PC-3 (cell line): ENCODE data around the gene MDGA2. TPM values are rescaled to one million over a fixed set of nuclear protein-coding genes. Genes with fewer than 3 reads are reported as not detected.

Experiments
- ATAC-seq: fragments of 200-7000 bp; cut with Tn5 transposase; 2 replicates; pipeline ENCODE4 v1.9.1; 2020; ENCODE audit warnings: mild to moderate bottlenecking, moderate library complexity
- BruUV-seq: library from RNA; stranded (reverse); fragments of 400-500 nt; replicated peaks from 2 replicates; lab custom pipeline; 2021; lab: Mats Ljungman, UMichigan
- CTCF ChIA-PET: fragments of 300-600 bp; sonication (Branson Sonifier 250); formaldehyde crosslinking; loops from one replicate; lab custom pipeline; 2022; ENCODE audit warnings: antibody characterized with exemption; lab: Charles Lee
- POLR2A ChIA-PET: fragments of 300-600 bp; sonication (Branson Sonifier 250); formaldehyde crosslinking; loops from one replicate; lab custom pipeline; 2022; ENCODE audit warnings: antibody characterized with exemption; ENCODE audit not compliant: unreplicated experiment; lab: Charles Lee
- DNase-seq: peaks from one replicate; pipeline ENCODE4 v3.0.0-alpha.2; 2015
- H2AFZ ChIP-seq: fragments of 300-600 bp; sonication (generic); 2 replicates; pipeline ENCODE4 v1.6.0; 2016; ENCODE audit warnings: antibody characterized with exemption, low read length
- H3F3A ChIP-seq: fragments of 300-600 bp; sonication (generic); one replicate; pipeline ENCODE4 v1.6.0; 2017; ENCODE audit warnings: antibody characterized with exemption, low read length, control low read depth, mild to moderate bottlenecking; ENCODE audit not compliant: unreplicated experiment
- H3K27ac ChIP-seq: fragments of 300-600 bp; sonication (generic); 2 replicates; pipeline ENCODE4 v1.5.1; 2016; ENCODE audit warnings: mild to moderate bottlenecking, low read length
- H3K27me3 ChIP-seq: fragments of 300-600 bp; sonication (generic); 2 replicates; pipeline ENCODE4 v1.6.1; 2016; ENCODE audit warnings: low read length, mixed read lengths
- H3K36me3 ChIP-seq: fragments of 300-600 bp; sonication (generic); 2 replicates; pipeline ENCODE4 v1.6.1; 2016; ENCODE audit warnings: low read depth, mixed run types, low read length, mixed read lengths
- H3K4me1 ChIP-seq: fragments of 300-600 bp; sonication (generic); 2 replicates; pipeline ENCODE4 v1.5.1; 2016; ENCODE audit warnings: low read length; ENCODE audit not compliant: insufficient read depth
- H3K4me2 ChIP-seq: fragments of 300-600 bp; sonication (generic); 2 replicates; pipeline ENCODE4 v1.6.0; 2016; ENCODE audit warnings: low read length
- H3K4me3 ChIP-seq: fragments of 300-600 bp; sonication (generic); 2 replicates; pipeline ENCODE4 v1.5.1; 2016; ENCODE audit warnings: mild to moderate bottlenecking, low read length, mixed read lengths
- H3K79me2 ChIP-seq: fragments of 300-600 bp; sonication (generic); 2 replicates; pipeline ENCODE4 v1.6.1; 2017; ENCODE audit warnings: low read length, mixed read lengths
- H3K9ac ChIP-seq: fragments of 300-600 bp; sonication (generic); 2 replicates; pipeline ENCODE4 v1.6.0; 2016; ENCODE audit warnings: mild to moderate bottlenecking, low read length
- H3K9me2 ChIP-seq: fragments of 300-600 bp; sonication (generic); replicated peaks from 2 replicates; pipeline ENCODE4 v1.6.1; 2016; ENCODE audit warnings: mixed run types, low read length, mixed read lengths
- H3K9me3 ChIP-seq: fragments of 300-600 bp; sonication (generic); 2 replicates; pipeline ENCODE4 v1.6.1; 2016; ENCODE audit warnings: low read length, mixed read lengths
- H4K20me1 ChIP-seq: fragments of 300-600 bp; sonication (generic); 2 replicates; pipeline ENCODE4 v1.6.1; 2016; ENCODE audit warnings: low read length, mixed read lengths
- EZH2 ChIP-seq: fragments of 300-600 bp; sonication (generic); IDR thresholded peaks from one replicate; pipeline ENCODE4 v1.6.1; 2017; ENCODE audit warnings: antibody characterized with exemption, mild to moderate bottlenecking, low read length; ENCODE audit not compliant: unreplicated experiment
- EZH2phosphoT487 ChIP-seq: fragments of 300-600 bp; sonication (generic); IDR thresholded peaks from 2 replicates; pipeline ENCODE4 v1.6.1; 2018; ENCODE audit warnings: mild to moderate bottlenecking, antibody characterized with exemption, low read length, borderline replicate concordance
- intact Hi-C: fragments of 100-400 bp; cut with micrococcal nuclease; formaldehyde crosslinking; loops from 2 replicates; pipeline ENCODE4 v1.9.0; 2023
- total RNA-seq: library from RNA; depleted of rRNA; stranded (reverse); fragments of >200 nt; gene quantifications from 2 replicates; pipeline ENCODE4 v1.2.3, GENCODE V29; 2014
- TF ChIP-seq, protein P1 (sequence below): fragments of 300-600 bp; sonication (generic); conservative IDR thresholded peaks from 2 replicates; pipeline ENCODE4 v1.5.1; 2017; ENCODE audit warnings: antibody characterized with exemption, low read depth, mild to moderate bottlenecking, low read length

Gene MDGA2
- total RNA-seq, 1 experiment from 2014 or later = 0.04 TPM

DNA sequence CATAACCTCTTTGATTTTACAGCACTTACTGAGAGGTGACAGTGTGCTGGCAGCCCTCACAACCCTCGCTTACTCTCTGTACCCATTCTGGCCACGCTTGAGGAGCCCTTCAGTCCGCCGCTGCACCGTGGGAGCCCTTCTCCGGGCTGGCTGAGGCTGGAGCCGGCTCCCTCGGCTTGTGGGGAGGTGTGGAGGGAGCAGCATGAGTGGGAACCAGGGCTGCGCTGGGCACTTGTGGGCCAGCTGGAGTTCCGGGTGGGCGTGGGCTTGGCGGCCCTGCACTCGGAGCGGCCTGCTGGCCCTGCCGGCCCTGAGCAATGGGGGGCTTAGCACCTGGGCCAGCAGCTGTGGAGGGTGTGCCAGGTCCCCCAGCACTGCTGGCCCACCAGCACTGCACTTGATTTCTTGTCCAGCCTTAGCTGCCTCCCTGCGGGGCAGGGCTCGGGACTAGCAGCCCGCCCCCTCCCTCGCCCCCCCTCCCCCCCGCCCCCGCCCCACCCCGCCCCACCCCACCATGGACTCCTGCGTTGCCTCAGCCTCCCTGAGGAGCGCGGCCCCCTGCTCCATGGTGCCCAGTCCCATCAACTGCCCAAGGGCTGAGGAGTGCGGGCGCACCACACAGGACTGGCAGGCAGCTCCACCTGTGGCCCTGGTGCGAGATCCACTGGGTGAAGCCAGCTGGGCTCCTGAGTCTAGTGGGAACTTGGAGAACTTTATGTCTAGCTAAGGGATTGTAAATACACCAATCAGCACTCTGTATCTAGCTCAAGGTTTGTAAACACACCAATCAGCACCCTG is 9.9 kb downstream of the MDGA2 start:
- POLR2A ChIA-PET = no interaction called here
- CTCF ChIA-PET = no interaction called here
- no peak overlapping the region for H2AFZ ChIP-seq
- H3K4me2 ChIP-seq = no peak overlapping the region
- no peaks in the 10 kb centered on the region for H3K4me1 ChIP-seq
- no peak overlapping the region for H3K4me3 ChIP-seq
- no peaks in the 10 kb centered on the region for H3K79me2 ChIP-seq
- no peaks in the 10 kb centered on the region for H3K36me3 ChIP-seq
- DNase-seq (no peak), ATAC-seq (no peak)
- H3K9ac ChIP-seq = no peak overlapping the region
- H4K20me1 ChIP-seq = no peaks in the 10 kb centered on the region
- H3K9me3 ChIP-seq = no peaks in the 10 kb centered on the region
- BruUV-seq = no TSS peak
- TF ChIP-seq EZH2phosphoT487 = no peak
- no peak for TF ChIP-seq EZH2
- TF ChIP-seq, protein P1, sequence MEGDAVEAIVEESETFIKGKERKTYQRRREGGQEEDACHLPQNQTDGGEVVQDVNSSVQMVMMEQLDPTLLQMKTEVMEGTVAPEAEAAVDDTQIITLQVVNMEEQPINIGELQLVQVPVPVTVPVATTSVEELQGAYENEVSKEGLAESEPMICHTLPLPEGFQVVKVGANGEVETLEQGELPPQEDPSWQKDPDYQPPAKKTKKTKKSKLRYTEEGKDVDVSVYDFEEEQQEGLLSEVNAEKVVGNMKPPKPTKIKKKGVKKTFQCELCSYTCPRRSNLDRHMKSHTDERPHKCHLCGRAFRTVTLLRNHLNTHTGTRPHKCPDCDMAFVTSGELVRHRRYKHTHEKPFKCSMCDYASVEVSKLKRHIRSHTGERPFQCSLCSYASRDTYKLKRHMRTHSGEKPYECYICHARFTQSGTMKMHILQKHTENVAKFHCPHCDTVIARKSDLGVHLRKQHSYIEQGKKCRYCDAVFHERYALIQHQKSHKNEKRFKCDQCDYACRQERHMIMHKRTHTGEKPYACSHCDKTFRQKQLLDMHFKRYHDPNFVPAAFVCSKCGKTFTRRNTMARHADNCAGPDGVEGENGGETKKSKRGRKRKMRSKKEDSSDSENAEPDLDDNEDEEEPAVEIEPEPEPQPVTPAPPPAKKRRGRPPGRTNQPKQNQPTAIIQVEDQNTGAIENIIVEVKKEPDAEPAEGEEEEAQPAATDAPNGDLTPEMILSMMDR = no peak
- H3K27ac ChIP-seq = no peak overlapping the region
- intact Hi-C loops = no loop called here
- peaks cover 26% of the 10 kb centered on the region for H3K27me3 ChIP-seq
- no peaks in the 10 kb centered on the region for H3K9me2 ChIP-seq
- H3F3A ChIP-seq = no peaks in the 10 kb centered on the region

DNA sequence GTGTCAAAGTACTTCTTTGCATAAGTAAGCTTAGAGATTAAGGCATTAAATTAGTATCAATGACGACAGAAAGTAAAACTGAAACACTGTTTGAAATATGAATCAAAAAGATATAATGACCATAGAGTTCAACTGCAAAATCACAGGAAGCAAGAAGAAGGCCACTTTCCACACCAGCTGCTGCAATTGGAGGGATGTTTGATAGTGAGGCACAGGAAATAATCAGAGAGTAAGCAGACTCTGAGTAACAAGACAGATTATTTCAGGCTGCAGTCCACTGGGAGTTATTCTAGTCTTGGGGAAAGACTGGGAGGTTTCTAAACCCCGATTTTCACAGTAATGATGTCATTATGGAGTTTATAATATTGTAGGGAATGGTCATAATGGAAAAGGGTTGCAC is 12.9 kb downstream of the MDGA2 start:
- ChIA-PET CTCF (no interaction called here), POLR2A (no interaction called here)
- DNase-seq (no peak), ATAC-seq (no peak)
- Histone ChIP-seq H3K36me3 (no peaks in the 10 kb centered on the region), H3K9ac (no peak overlapping the region), H3K4me3 (no peak overlapping the region), H2AFZ (no peak overlapping the region), H3K79me2 (no peaks in the 10 kb centered on the region), H3K4me1 (no peaks in the 10 kb centered on the region), H3K9me2 (no peaks in the 10 kb centered on the region), H3K27me3 (peaks cover 34% of the 10 kb centered on the region), H4K20me1 (no peaks in the 10 kb centered on the region), H3F3A (no peaks in the 10 kb centered on the region), H3K27ac (no peak overlapping the region), H3K9me3 (no peaks in the 10 kb centered on the region), H3K4me2 (no peak overlapping the region)
- no peak for TF ChIP-seq EZH2phosphoT487
- TF ChIP-seq, protein P1 = no peak
- no peak for TF ChIP-seq EZH2
- no TSS peak for BruUV-seq
- intact Hi-C loops = no loop called here

DNA sequence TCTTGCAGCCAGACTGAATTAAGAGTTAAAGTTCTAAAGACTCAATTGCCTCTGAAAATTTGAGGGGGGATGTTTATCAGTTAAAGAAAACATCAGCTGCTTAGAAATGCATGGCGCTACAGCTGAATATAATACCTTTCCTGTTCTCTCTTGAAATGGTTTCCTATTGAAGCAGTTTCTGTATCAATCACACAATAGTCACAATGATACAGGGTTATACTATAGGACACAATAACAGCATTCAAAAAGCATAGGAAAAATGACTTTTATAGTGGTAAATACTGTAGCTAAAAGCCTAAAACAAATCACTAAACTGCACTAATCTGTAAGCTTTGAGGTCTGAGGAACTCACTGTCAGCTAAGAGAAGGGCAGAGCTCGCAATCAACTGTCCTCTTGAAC is 15.2 kb downstream of the MDGA2 start:
- H3K4me3 ChIP-seq = no peak overlapping the region
- no peaks in the 10 kb centered on the region for H3K9me2 ChIP-seq
- H3K36me3 ChIP-seq = no peaks in the 10 kb centered on the region
- no peak for TF ChIP-seq EZH2phosphoT487
- TF ChIP-seq EZH2 = no peak
- TF ChIP-seq, protein P1 = no peak
- no peak for DNase-seq
- H3K9ac ChIP-seq = no peak overlapping the region
- H3K27me3 ChIP-seq = peaks cover 33% of the 10 kb centered on the region
- no peak overlapping the region for H2AFZ ChIP-seq
- no peak for ATAC-seq
- no peak overlapping the region for H3K27ac ChIP-seq
- H4K20me1 ChIP-seq = no peaks in the 10 kb centered on the region
- H3K4me2 ChIP-seq = no peak overlapping the region
- H3K9me3 ChIP-seq = no peaks in the 10 kb centered on the region
- no TSS peak for BruUV-seq
- H3F3A ChIP-seq = no peaks in the 10 kb centered on the region
- intact Hi-C loops = no loop called here
- H3K4me1 ChIP-seq = no peaks in the 10 kb centered on the region
- H3K79me2 ChIP-seq = no peaks in the 10 kb centered on the region
- POLR2A ChIA-PET = no interaction called here
- CTCF ChIA-PET = no interaction called here
